IPS-20b (cell line): Measurements from ENCODE around the gene KSR2.

Source experiments
- H3K27ac ChIP-seq: one replicate; pipeline ENCODE4 v1.5.1; 2013; ENCODE audit warnings: low read length
- H3K27me3 ChIP-seq: 2 replicates; pipeline ENCODE4 v1.6.1; 2013; ENCODE audit warnings: mild to moderate bottlenecking, low read length, inconsistent platforms; ENCODE audit not compliant: insufficient read depth
- H3K36me3 ChIP-seq: 2 replicates; pipeline ENCODE4 v1.6.1; 2013; ENCODE audit warnings: low read depth, mild to moderate bottlenecking, inconsistent platforms, low read length, moderate library complexity; ENCODE audit not compliant: insufficient read depth
- H3K4me1 ChIP-seq: 2 replicates; pipeline ENCODE4 v1.6.1; 2013; ENCODE audit warnings: mild to moderate bottlenecking, control low read depth, inconsistent platforms, low read length, moderate library complexity; ENCODE audit not compliant: insufficient read depth
- H3K4me3 ChIP-seq: 2 replicates; pipeline ENCODE4 v1.5.1; 2013; ENCODE audit warnings: mild to moderate bottlenecking, low read length, inconsistent platforms
- H3K9ac ChIP-seq: 2 replicates; pipeline ENCODE4 v1.6.1; 2013; ENCODE audit warnings: low read depth, mild to moderate bottlenecking, inconsistent platforms, low read length, moderate library complexity
- H3K9me3 ChIP-seq: 2 replicates; pipeline ENCODE4 v1.6.1; 2013; ENCODE audit warnings: mild to moderate bottlenecking, low read depth, low read length, inconsistent platforms; ENCODE audit not compliant: insufficient read depth

KSR2 gene

DNA sequence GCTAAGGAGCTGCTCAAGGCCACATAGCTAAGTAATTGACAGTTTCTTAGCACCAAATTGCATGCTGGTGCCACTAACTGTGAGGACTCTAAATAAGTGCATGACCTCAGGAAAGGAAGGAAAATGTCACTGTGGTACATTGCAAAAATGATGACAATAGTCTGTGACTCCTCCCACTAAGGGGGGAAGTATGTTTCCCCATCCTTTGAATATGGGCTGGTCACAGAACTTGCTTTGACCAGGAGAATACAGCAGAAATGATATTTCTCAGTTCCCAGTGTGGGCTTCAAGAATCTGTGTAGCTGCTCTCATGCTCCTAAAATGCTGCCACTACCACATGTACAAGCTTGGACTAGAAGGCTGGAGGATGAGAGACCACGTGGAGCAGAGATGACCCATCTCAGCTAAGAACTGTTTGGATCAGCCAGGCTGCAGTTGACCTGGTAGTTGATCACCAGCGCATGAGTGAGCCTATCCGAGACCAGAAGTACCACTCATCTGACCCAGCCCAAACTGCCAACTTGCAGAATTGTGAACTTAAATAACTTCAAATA lies 565.1 kb downstream of the KSR2 start:
- peaks cover 6% of the 10 kb centered on the region; the same call in 1 of the 2 replicates for H3K4me1 ChIP-seq
- no peaks in the 10 kb centered on the region for H3K36me3 ChIP-seq
- peaks cover 5% of the 10 kb centered on the region; the same call in 1 of the 2 replicates for H3K9me3 ChIP-seq
- H3K27me3 ChIP-seq = no peaks in the 10 kb centered on the region
- H3K27ac ChIP-seq = no peak overlapping the region
- H3K9ac ChIP-seq = no peak overlapping the region
- no peak overlapping the region for H3K4me3 ChIP-seq
